Lung (tissue), 12 donors: ENCODE measurements around the gene DLL1. TPM values are rescaled to one million over a fixed set of nuclear protein-coding genes. Genes with fewer than 3 reads are reported as not detected.

Experiments used
- ATAC-seq: fragments of 200-7000 bp; cut with Tn5 transposase; one replicate; pipeline ENCODE4 v1.9.1; 2020; ENCODE audit warnings: moderate number of reproducible peaks; ENCODE audit not compliant: insufficient read depth, low FRiP score
- DNase-seq, 3 donors: peaks; one replicate each; pipeline ENCODE4 v3.0.0-alpha.2; 2013 to 2017
- H3K27ac ChIP-seq, 2 donors: one replicate each; pipeline ENCODE4 v1.5.1; 2013; ENCODE audit warnings: mild to moderate bottlenecking in 2 of 2, moderate library complexity in 2 of 2, control low read depth in 1 of 2, inconsistent platforms in 1 of 2, low read depth in 1 of 2, low read length in 1 of 2
- H3K27me3 ChIP-seq, 3 donors: one replicate each; pipeline ENCODE4 v1.5.1; 2013; ENCODE audit warnings: low read length in 2 of 3; ENCODE audit not compliant: control insufficient read depth in 3 of 3, insufficient read depth in 3 of 3
- H3K36me3 ChIP-seq, 4 donors: one replicate each; pipeline ENCODE4 v1.5.1; 2013; ENCODE audit warnings: low read length in 4 of 4, mild to moderate bottlenecking in 1 of 4, moderate library complexity in 1 of 4; ENCODE audit not compliant: control insufficient read depth in 4 of 4, insufficient read depth in 4 of 4
- H3K4me1 ChIP-seq, 5 donors: one replicate each; pipeline ENCODE4 v1.5.1; 2013; ENCODE audit warnings: low read length in 5 of 5, mild to moderate bottlenecking in 2 of 5, moderate library complexity in 1 of 5; ENCODE audit not compliant: control insufficient read depth in 5 of 5, insufficient read depth in 5 of 5
- H3K4me3 ChIP-seq: one replicate; pipeline ENCODE4 v1.5.1; 2013; ENCODE audit warnings: mild to moderate bottlenecking, control low read depth, moderate library complexity
- H3K9ac ChIP-seq, 2 donors: one replicate each; pipeline ENCODE4 v1.5.1; 2013; ENCODE audit warnings: low read length in 2 of 2, control low read depth in 1 of 2; ENCODE audit not compliant: insufficient read depth in 1 of 2
- H3K9me3 ChIP-seq, 4 donors: one replicate each; pipeline ENCODE4 v1.5.1; 2013; ENCODE audit warnings: low read length in 3 of 4, mild to moderate bottlenecking in 1 of 4, moderate library complexity in 1 of 4; ENCODE audit not compliant: control insufficient read depth in 4 of 4, insufficient read depth in 3 of 4
- WGBS, 2 donors: extraction: QIAGEN DNeasy Blood & Tissue Kit; methylation state at CpG; one replicate each; pipeline ENCODE4 v1.1.7; 2013; 5-methylcytosine and 5-hydroxymethylcytosine counted together
- polyA plus RNA-seq, 2 donors: library from polyadenylated mRNA; stranded (reverse); fragments of 200-250 nt; gene quantifications; one replicate each; pipeline ENCODE4 v1.2.1, GENCODE V29; 2013
- total RNA-seq, 2 donors: library from RNA; depleted of rRNA in 1 of 2; stranded (reverse); fragments of >200 nt in 1 of 2; gene quantifications; one replicate each; pipeline ENCODE4 v1.2.1, GENCODE V29; 2014 to 2021
- TF ChIP-seq, protein P1 (sequence below): IDR thresholded peaks from 2 replicates; pipeline ENCODE4 v1.5.1; 2012; ENCODE audit warnings: mild to moderate bottlenecking; ENCODE audit errors: control extremely low read depth, extremely low read depth
- donor health status: control.
- donor health status: control.
- donor health status: Bipolar disorder and iron deficiency.
- donor health status: healthy.
- donor health status: DM: yes; HTN: yes; CAD: no.

The DLL1 gene
- total and polyA plus RNA-seq, 4 donors = 6.2 to 16.9 (median 13.2) TPM

DNA sequence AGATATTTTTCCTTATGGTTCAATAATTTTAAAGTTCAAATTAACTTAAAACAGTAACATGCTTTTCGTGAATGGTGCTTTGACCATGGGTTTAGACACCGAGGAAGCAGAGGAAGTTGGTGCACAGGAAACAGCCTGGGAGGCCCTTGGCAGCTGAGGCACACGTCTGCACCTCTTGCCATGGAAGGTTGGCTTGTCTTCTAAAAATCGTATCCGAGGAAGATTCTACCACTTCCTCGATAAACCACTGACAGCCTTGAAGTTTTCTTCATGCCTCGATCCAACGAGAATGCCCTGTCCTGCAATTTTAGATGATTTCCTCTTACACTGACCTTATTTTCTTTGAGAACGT is 12.2 kb downstream of the DLL1 start:
- Histone ChIP-seq H3K9me3 (no peaks in the 10 kb centered on the region), H3K36me3 (peaks cover 0 to 4% (median under 1%) of the 10 kb centered on the region in 4 donors), H3K4me1 (peaks cover 0 to 28% (median 7%) of the 10 kb centered on the region in 5 donors), H3K9ac (no peak overlapping the region), H3K27me3 (peaks cover 0 to 13% (median 0%) of the 10 kb centered on the region in 3 donors), H3K4me3 (no peak overlapping the region), H3K27ac (no peak overlapping the region)
- DNase-seq (no peak), ATAC-seq (no peak)
- TF ChIP-seq, protein P1, sequence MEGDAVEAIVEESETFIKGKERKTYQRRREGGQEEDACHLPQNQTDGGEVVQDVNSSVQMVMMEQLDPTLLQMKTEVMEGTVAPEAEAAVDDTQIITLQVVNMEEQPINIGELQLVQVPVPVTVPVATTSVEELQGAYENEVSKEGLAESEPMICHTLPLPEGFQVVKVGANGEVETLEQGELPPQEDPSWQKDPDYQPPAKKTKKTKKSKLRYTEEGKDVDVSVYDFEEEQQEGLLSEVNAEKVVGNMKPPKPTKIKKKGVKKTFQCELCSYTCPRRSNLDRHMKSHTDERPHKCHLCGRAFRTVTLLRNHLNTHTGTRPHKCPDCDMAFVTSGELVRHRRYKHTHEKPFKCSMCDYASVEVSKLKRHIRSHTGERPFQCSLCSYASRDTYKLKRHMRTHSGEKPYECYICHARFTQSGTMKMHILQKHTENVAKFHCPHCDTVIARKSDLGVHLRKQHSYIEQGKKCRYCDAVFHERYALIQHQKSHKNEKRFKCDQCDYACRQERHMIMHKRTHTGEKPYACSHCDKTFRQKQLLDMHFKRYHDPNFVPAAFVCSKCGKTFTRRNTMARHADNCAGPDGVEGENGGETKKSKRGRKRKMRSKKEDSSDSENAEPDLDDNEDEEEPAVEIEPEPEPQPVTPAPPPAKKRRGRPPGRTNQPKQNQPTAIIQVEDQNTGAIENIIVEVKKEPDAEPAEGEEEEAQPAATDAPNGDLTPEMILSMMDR = no peak
- WGBS, 2 donors = 18 to 43% methylated on average over 9 of the region's 9 CpGs

DNA sequence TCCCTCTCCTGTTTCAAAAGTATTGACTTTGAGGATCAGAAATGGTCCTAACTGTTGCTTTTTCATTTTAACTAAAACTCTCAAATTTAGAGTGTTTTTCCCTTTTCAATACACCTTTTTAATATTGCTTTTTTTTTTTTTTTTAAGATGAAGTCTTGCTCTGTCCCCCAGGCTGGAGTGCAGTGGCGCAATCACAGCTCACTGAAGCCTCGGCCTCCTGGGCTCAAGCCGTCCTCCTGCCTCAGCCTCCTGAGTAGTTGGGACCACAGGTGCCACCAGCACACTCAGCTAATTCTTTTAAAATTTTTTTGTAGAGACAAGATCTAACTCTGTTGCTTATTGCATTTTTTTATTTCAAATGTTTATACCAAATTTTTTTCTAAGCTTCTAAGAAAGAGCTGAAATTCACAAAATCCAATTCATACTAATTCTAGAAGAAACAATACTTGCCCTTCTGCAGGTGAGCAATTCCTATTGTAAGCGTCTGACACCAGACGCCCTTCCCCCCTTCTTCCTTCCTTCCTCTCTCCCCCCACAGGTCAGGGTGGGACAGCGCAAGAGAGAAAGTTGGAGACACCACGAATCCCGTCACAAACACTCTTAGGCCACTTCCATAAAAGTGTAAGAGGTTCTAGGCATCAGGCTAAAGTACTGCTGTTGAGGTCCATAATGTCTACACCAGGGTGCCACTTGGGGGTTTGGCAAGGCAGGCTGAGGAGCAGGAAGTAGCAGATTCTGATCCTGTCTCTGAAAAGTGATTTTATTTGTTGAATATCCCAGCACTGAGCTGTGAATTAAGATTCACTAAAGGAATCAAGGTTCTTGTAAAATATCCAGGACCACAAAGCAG is 12.8 kb downstream of the DLL1 start:
- no peak for ATAC-seq
- H3K4me3 ChIP-seq = no peak overlapping the region
- TF ChIP-seq, protein P1 = no peak
- 44 to 62% methylated on average over 8 of the region's 8 CpGs for WGBS, 2 donors
- H3K4me1 ChIP-seq = peaks cover 0 to 28% (median 7%) of the 10 kb centered on the region in 5 donors
- H3K27me3 ChIP-seq = peaks cover 0 to 13% (median 0%) of the 10 kb centered on the region in 3 donors
- H3K9me3 ChIP-seq = no peaks in the 10 kb centered on the region
- H3K36me3 ChIP-seq = peaks cover 0 to 2% (median 0%) of the 10 kb centered on the region in 4 donors
- no peak for DNase-seq
- no peak overlapping the region for H3K27ac ChIP-seq
- H3K9ac ChIP-seq = no peak overlapping the region

DNA sequence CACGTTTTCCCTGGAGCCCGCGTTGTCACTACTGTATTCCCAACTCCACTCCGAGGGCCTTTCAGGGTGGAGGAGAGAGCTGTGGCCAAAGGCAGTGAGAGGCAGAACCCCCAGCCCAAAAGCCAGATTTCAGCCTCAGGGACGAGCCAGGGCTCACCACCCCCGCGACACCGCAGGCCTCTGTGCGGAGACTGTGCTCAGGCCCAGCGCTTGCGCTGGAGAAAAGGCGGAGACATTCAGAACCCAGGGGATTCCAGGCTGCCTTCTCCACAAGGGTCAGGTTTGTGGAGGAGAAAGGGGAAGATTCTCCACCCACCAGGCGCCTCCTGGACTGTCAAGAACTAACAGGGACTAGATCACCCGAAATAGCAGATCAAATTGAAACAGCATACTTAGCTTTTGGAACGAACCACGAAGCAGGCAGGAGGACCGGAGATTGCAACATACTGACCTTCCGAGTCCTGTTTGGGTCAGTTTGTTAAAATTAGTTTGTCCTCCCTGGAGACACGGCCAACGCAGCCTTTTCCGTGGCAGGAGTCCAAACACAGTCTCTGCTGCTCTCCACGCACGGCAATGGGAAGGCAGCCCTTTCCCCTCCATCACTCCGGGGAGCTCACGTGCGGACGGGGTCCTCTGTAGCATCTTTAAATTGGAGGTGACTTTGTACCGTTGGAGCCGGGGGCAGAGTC is 14.4 kb downstream of the DLL1 start:
- H3K27ac ChIP-seq = peak overlapping the region; percentile 35 to 69
- no peak for ATAC-seq

More for the DNA sequence above, 14.4 kb downstream of the DLL1 start:
- H3K4me1 ChIP-seq = peaks cover 0 to 28% (median 7%) of the 10 kb centered on the region in 5 donors
- DNase-seq = peak; percentile 75 to 92 (median 82)
- H3K9ac ChIP-seq = no peak overlapping the region
- H3K4me3 ChIP-seq = no peak overlapping the region
- TF ChIP-seq, protein P1 = no peak
- WGBS, 2 donors = 74 to 81% methylated on average over 29 of the region's 29 CpGs
- no peaks in the 10 kb centered on the region for H3K36me3 ChIP-seq
- no peaks in the 10 kb centered on the region for H3K9me3 ChIP-seq
- H3K27me3 ChIP-seq = peaks cover 0 to 6% (median 0%) of the 10 kb centered on the region in 3 donors
